ENCODE results near the gene PRR7.

Gene PRR7

GRCh38 chr5:177432143-177432838 lies 14.3 kb upstream of the PRR7 start:
- H3K4me3 ChIP-seq (ENCODE audit: low read depth, low read length), result no peak overlapping the region
- no peak for DNase-seq (ENCODE audit: low read depth, low spot score)
- in situ Hi-C loops (cut with HindIII; ENCODE audit: low sequenced_read_pairs), result no loop called here
- TF ChIP-seq CTCF (IDR thresholded peaks at IDR 0.05; ENCODE audit: low read depth, low read length), result no peak

- no peak for DNase-seq (ENCODE audit: low read depth, low spot score)
- TF ChIP-seq CTCF (IDR thresholded peaks at IDR 0.05; ENCODE audit: low read depth, low read length), result no peak
- in situ Hi-C loops (cut with HindIII; ENCODE audit: low sequenced_read_pairs), result no loop called here
- H3K4me3 ChIP-seq (ENCODE audit: low read depth, low read length), result no peak overlapping the region
Observed at GRCh38 chr5:177432839-177433657, 13.6 kb upstream of the PRR7 start.

GRCh38 chr5:177433658-177434217 lies 12.9 kb upstream of the PRR7 start:
- no peak for TF ChIP-seq CTCF (IDR thresholded peaks at IDR 0.05; ENCODE audit: low read depth, low read length)
- H3K4me3 ChIP-seq (ENCODE audit: low read depth, low read length), result no peak overlapping the region
- in situ Hi-C loops (cut with HindIII; ENCODE audit: low sequenced_read_pairs), result no loop called here
- no peak for DNase-seq (ENCODE audit: low read depth, low spot score)

GRCh38 chr5:177434437-177434836 lies 12.2 kb upstream of the PRR7 start:
- DNase-seq (ENCODE audit: low read depth, low spot score), result no peak
- in situ Hi-C loops (cut with HindIII; ENCODE audit: low sequenced_read_pairs), result no loop called here
- no peak overlapping the region for H3K4me3 ChIP-seq (ENCODE audit: low read depth, low read length)
- no peak for TF ChIP-seq CTCF (IDR thresholded peaks at IDR 0.05; ENCODE audit: low read depth, low read length)

GRCh38 chr5:177434942-177435738 lies 11.5 kb upstream of the PRR7 start:
- in situ Hi-C loops (cut with HindIII; ENCODE audit: low sequenced_read_pairs), result no loop called here
- no peak for DNase-seq (ENCODE audit: low read depth, low spot score)
- H3K4me3 ChIP-seq (ENCODE audit: low read depth, low read length), result no peak overlapping the region
- TF ChIP-seq CTCF (IDR thresholded peaks at IDR 0.05; ENCODE audit: low read depth, low read length), result no peak

- no peak for TF ChIP-seq CTCF (IDR thresholded peaks at IDR 0.05; ENCODE audit: low read depth, low read length)
- H3K4me3 ChIP-seq (ENCODE audit: low read depth, low read length), result no peak overlapping the region
- no peak for DNase-seq (ENCODE audit: low read depth, low spot score)
- in situ Hi-C loops (cut with HindIII; ENCODE audit: low sequenced_read_pairs), result no loop called here
Observed at GRCh38 chr5:177435847-177436536, 10.6 kb upstream of the PRR7 start.

Data from astrocyte of the spinal cord (primary cell).